ENCODE data around the gene RHBDD1. TPM values are rescaled to one million over a fixed set of nuclear protein-coding genes. Genes with fewer than 3 reads are reported as not detected.

RHBDD1 gene
- total RNA-seq, 1 experiment from 2014 or later = 28.0 TPM

GRCh38 chr2:226849349-226849748 is 13.5 kb downstream of the RHBDD1 start:
- no peak overlapping the region for H3K4me3 ChIP-seq (ENCODE audit: low read depth, low read length, poor library complexity, severe bottlenecking)
- no peak for DNase-seq (ENCODE audit: low spot score)
- TF ChIP-seq EZH2 (IDR thresholded peaks at IDR 0.05; ENCODE audit: borderline replicate concordance, low read depth, low read length, poor library complexity, severe bottlenecking) (no peak), CTCF (conservative IDR thresholded peaks at IDR 0.05; ENCODE audit: low read depth, low read length) (no peak)
- no peaks in the 10 kb centered on the region for H3K36me3 ChIP-seq (ENCODE audit: insufficient read depth, low read length, poor library complexity, severe bottlenecking)
- ChIA-PET POLR2A (ENCODE audit: low non-redundant PET) (no interaction called here), CTCF (no interaction called here)
- intact Hi-C loops (cut with micrococcal nuclease; ENCODE audit: unreplicated experiment) = no loop called here
- H3K27ac ChIP-seq (ENCODE audit: low read depth, low read length, poor library complexity, severe bottlenecking) = no peak overlapping the region
- no peaks in the 10 kb centered on the region for H3K27me3 ChIP-seq (replicated peaks; ENCODE audit: insufficient read depth, low read depth, low read length, poor library complexity)
- H3K4me1 ChIP-seq (ENCODE audit: insufficient read depth, low read length, poor library complexity, severe bottlenecking) = no peaks in the 10 kb centered on the region
- BruUV-seq (replicated peaks) = no TSS peak
- H3K9me3 ChIP-seq (ENCODE audit: low read depth, low read length, poor library complexity, severe bottlenecking) = no peaks in the 10 kb centered on the region

DNA sequence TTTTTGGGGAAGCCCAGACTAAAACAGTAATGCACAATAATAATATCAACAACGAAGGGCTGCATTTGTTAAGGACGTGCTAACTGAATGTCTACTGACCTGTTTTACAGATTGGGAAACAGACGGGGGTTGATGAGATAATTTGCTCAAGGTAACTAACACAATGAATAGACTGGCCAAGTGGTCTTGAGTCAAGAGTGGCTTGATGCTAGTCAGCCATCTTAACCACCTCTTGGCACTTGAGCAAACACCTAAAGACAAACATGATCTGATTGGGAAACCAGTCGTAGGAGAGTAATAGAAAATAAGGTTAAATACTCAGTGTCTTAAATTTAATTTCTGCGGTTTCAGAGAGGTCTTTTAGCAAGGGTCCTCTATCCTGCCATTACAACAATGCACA is 14.2 kb downstream of the RHBDD1 start:
- Histone ChIP-seq H3K27ac (ENCODE audit: low read depth, low read length, poor library complexity, severe bottlenecking) (no peak overlapping the region), H3K36me3 (ENCODE audit: insufficient read depth, low read length, poor library complexity, severe bottlenecking) (no peaks in the 10 kb centered on the region), H3K4me3 (ENCODE audit: low read depth, low read length, poor library complexity, severe bottlenecking) (no peak overlapping the region), H3K9me3 (ENCODE audit: low read depth, low read length, poor library complexity, severe bottlenecking) (no peaks in the 10 kb centered on the region), H3K27me3 (replicated peaks; ENCODE audit: insufficient read depth, low read depth, low read length, poor library complexity) (no peaks in the 10 kb centered on the region), H3K4me1 (ENCODE audit: insufficient read depth, low read length, poor library complexity, severe bottlenecking) (no peaks in the 10 kb centered on the region)
- intact Hi-C loops (cut with micrococcal nuclease; ENCODE audit: unreplicated experiment) = no loop called here
- BruUV-seq (replicated peaks) = no TSS peak
- ChIA-PET CTCF (no interaction called here), POLR2A (ENCODE audit: low non-redundant PET) (no interaction called here)
- no peak for TF ChIP-seq CTCF (conservative IDR thresholded peaks at IDR 0.05; ENCODE audit: low read depth, low read length)
- TF ChIP-seq EZH2 (IDR thresholded peaks at IDR 0.05; ENCODE audit: borderline replicate concordance, low read depth, low read length, poor library complexity, severe bottlenecking) = no peak
- no peak for DNase-seq (ENCODE audit: low spot score)

DNA sequence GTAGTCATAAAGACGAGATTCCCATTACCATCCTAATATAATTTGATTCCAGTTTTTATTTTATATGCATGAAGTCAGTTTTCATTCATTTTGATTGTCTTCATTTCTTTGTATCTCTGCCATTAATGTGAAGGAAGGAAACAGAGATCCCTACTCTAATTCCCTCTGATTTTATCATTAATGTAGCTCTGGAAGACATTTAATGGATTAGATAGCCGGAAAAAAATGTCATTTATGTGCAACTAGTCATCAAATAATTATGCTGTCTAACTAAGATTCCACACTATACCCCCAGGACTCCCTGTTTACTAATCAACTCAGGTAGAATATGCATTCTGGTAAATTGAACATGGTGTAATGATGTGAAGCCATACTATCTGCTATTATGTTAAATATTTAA is 19.9 kb downstream of the RHBDD1 start:
- Histone ChIP-seq H3K4me3 (ENCODE audit: low read depth, low read length, poor library complexity, severe bottlenecking) (no peak overlapping the region), H3K36me3 (ENCODE audit: insufficient read depth, low read length, poor library complexity, severe bottlenecking) (no peaks in the 10 kb centered on the region), H3K27me3 (replicated peaks; ENCODE audit: insufficient read depth, low read depth, low read length, poor library complexity) (no peaks in the 10 kb centered on the region), H3K4me1 (ENCODE audit: insufficient read depth, low read length, poor library complexity, severe bottlenecking) (no peaks in the 10 kb centered on the region), H3K27ac (ENCODE audit: low read depth, low read length, poor library complexity, severe bottlenecking) (no peak overlapping the region), H3K9me3 (ENCODE audit: low read depth, low read length, poor library complexity, severe bottlenecking) (no peaks in the 10 kb centered on the region)
- CTCF ChIA-PET = no interaction called here
- no peak for TF ChIP-seq CTCF (conservative IDR thresholded peaks at IDR 0.05; ENCODE audit: low read depth, low read length)
- no peak for TF ChIP-seq EZH2 (IDR thresholded peaks at IDR 0.05; ENCODE audit: borderline replicate concordance, low read depth, low read length, poor library complexity, severe bottlenecking)
- BruUV-seq (replicated peaks) = no TSS peak
- no peak for DNase-seq (ENCODE audit: low spot score)
- intact Hi-C loops (cut with micrococcal nuclease; ENCODE audit: unreplicated experiment) = no loop called here
- POLR2A ChIA-PET (ENCODE audit: low non-redundant PET) = no interaction called here

Measured in A673 (cell line).